ENCODE results near the gene GNAS.

GNAS gene

GRCh38 chr20:58891086-58891717 is 38.7 kb downstream of the GNAS start:
- no peak for TF ChIP-seq CTCF (IDR thresholded peaks at IDR 0.05; ENCODE audit: extremely low read depth, missing control alignments)
- peak; percentile 91 for DNase-seq (ENCODE audit: low spot score)

- peak; percentile 60 for DNase-seq (ENCODE audit: low spot score)
- TF ChIP-seq CTCF (IDR thresholded peaks at IDR 0.05; ENCODE audit: extremely low read depth, missing control alignments) = no peak
These were observed 39.2 kb downstream of the GNAS start for GRCh38 chr20:58891718-58892140.

- TF ChIP-seq CTCF (IDR thresholded peaks at IDR 0.05; ENCODE audit: extremely low read depth, missing control alignments) = no peak
- peak; percentile 84 for DNase-seq (ENCODE audit: low spot score)
These were observed 39.8 kb downstream of the GNAS start for GRCh38 chr20:58892141-58892931.

GRCh38 chr20:58892932-58893224 is 40.4 kb downstream of the GNAS start:
- no peak for DNase-seq (ENCODE audit: low spot score)
- TF ChIP-seq CTCF (IDR thresholded peaks at IDR 0.05; ENCODE audit: extremely low read depth, missing control alignments) = no peak

GRCh38 chr20:58893355-58894120 is 41.0 kb downstream of the GNAS start:
- TF ChIP-seq CTCF (IDR thresholded peaks at IDR 0.05; ENCODE audit: extremely low read depth, missing control alignments) = no peak
- no peak for DNase-seq (ENCODE audit: low spot score)

GRCh38 chr20:58894652-58895447 is 42.3 kb downstream of the GNAS start:
- DNase-seq (ENCODE audit: low spot score) = no peak
- TF ChIP-seq CTCF (IDR thresholded peaks at IDR 0.05; ENCODE audit: extremely low read depth, missing control alignments) = no peak

Data from GM20000 (cell line).